HCT116 (cell line): ENCODE measurements around the gene PFKFB3. TPM values are rescaled to one million over a fixed set of nuclear protein-coding genes. Genes with fewer than 3 reads are reported as not detected.
"Not testable (repeated sequence)": the region's sequence is repeated elsewhere in the genome, so short reads cannot be mapped to it uniquely, and the experiment has no call there.

Source experiments
- ATAC-seq: fragments of 200-7000 bp; cut with Tn5 transposase; 2 replicates; pipeline ENCODE4 v1.9.1; 2020; ENCODE audit warnings: mild to moderate bottlenecking, moderate library complexity
- BruUV-seq: library from RNA; stranded (reverse); fragments of 400-500 nt; replicated peaks from 2 replicates; lab custom pipeline; 2021; lab: Mats Ljungman, UMichigan
- CTCF ChIA-PET: fragments of 300-600 bp; sonication (Branson Sonifier 250); formaldehyde crosslinking; loops from one replicate; lab custom pipeline; 2021; ENCODE audit warnings: antibody characterized with exemption; lab: Charles Lee
- POLR2A ChIA-PET: fragments of 300-600, 350-600 bp; sonication (Branson Sonifier 250); formaldehyde crosslinking; loops from one replicate; lab custom pipeline; 2021; ENCODE audit warnings: antibody characterized with exemption; lab: Charles Lee
- RAD21 ChIA-PET, 2 experiments: fragments of 300-600 bp; sonication (Branson Sonifier 250); formaldehyde crosslinking; loops; one replicate each; lab custom pipeline; 2023; ENCODE audit warnings: low total read pairs in 2 of 2; ENCODE audit not compliant: uncharacterized antibody in 2 of 2, unreplicated experiment in 2 of 2, low non-redundant PET in 1 of 2; lab: Charles Lee
- DNase-seq: peaks from one replicate; pipeline ENCODE4 v3.0.0-alpha.2; 2010; ENCODE audit warnings: low read depth, low spot score
- H2AFZ ChIP-seq: fragments of 200-600 bp; shearing (Covaris generic), sonication (generic); 2 replicates; pipeline ENCODE4 v1.6.1; 2017; ENCODE audit warnings: low read depth, mixed run types, mixed read lengths, antibody characterized with exemption, low read length; ENCODE audit not compliant: poor library complexity, severe bottlenecking
- H3K27ac ChIP-seq: 2 replicates; pipeline ENCODE4 v1.5.1; 2012; ENCODE audit warnings: low read depth, low read length
- H3K27me3 ChIP-seq: fragments of 200-600 bp; sonication (generic); 2 replicates; pipeline ENCODE4 v1.6.1; 2016; ENCODE audit warnings: mixed run types, low read length, mixed read lengths; ENCODE audit not compliant: insufficient read depth
- H3K36me3 ChIP-seq, 2 experiments: fragments of 200-500 bp in 1 of 2; fragments of 200-600 bp in 1 of 2; sonication (Bioruptor generic) in 1 of 2; sonication (generic) in 1 of 2; 2 replicates each; pipeline versions ENCODE4 v1.5.1 to v1.6.1; 2014 to 2016; ENCODE audit warnings: low read length in 2 of 2, inconsistent platforms in 1 of 2, mixed read lengths in 1 of 2, mixed run types in 1 of 2; ENCODE audit not compliant: insufficient read depth in 2 of 2, control insufficient read depth in 1 of 2
- H3K4me1 ChIP-seq, 2 experiments: fragments of 200-600 bp in 1 of 2; sonication (generic) in 1 of 2; 2 replicates each; pipeline versions ENCODE4 v1.5.1 to v1.6.1; 2012 to 2017; ENCODE audit warnings: low read length in 2 of 2, inconsistent platforms in 1 of 2, mild to moderate bottlenecking in 1 of 2, mixed read lengths in 1 of 2, mixed run types in 1 of 2, moderate library complexity in 1 of 2; ENCODE audit not compliant: insufficient read depth in 2 of 2, control insufficient read depth in 1 of 2
- H3K4me2 ChIP-seq: fragments of 200-600 bp; sonication (generic); 2 replicates; pipeline ENCODE4 v1.6.1; 2017; ENCODE audit warnings: mixed run types, low read length, mixed read lengths
- H3K4me3 ChIP-seq, 2 experiments: fragments of 200-600 bp in 1 of 2; sonication (generic) in 1 of 2; replicated peaks in 1 of 2; 2 replicates each; pipeline ENCODE4 v1.5.1; 2011 to 2016; ENCODE audit warnings: low read length in 2 of 2, control low read depth in 1 of 2, low read depth in 1 of 2, mild to moderate bottlenecking in 1 of 2, mixed read lengths in 1 of 2, mixed run types in 1 of 2
- H3K79me2 ChIP-seq: fragments of 200-600 bp; sonication (generic); 2 replicates; pipeline ENCODE4 v1.6.1; 2017; ENCODE audit warnings: mild to moderate bottlenecking, mixed run types, low read length, moderate library complexity, mixed read lengths; ENCODE audit not compliant: insufficient read depth
- H3K9ac ChIP-seq: fragments of 200-600 bp; sonication (generic); 2 replicates; pipeline ENCODE4 v1.6.1; 2016; ENCODE audit warnings: low read length, mixed read lengths
- H3K9me2 ChIP-seq: fragments of 200-600 bp; sonication (generic), shearing (Covaris generic); 2 replicates; pipeline ENCODE4 v1.6.1; 2017; ENCODE audit warnings: mixed run types, mild to moderate bottlenecking, moderate library complexity; ENCODE audit not compliant: insufficient read depth
- H3K9me3 ChIP-seq, 2 experiments: fragments of 200-500 bp in 1 of 2; fragments of 200-600 bp in 1 of 2; sonication (Bioruptor generic) in 1 of 2; sonication (generic) in 1 of 2; 2 replicates each; pipeline ENCODE4 v1.6.1; 2014 to 2017; ENCODE audit warnings: low read length in 2 of 2, mixed read lengths in 2 of 2, inconsistent platforms in 1 of 2, low read depth in 1 of 2, mild to moderate bottlenecking in 1 of 2, mixed run types in 1 of 2, moderate library complexity in 1 of 2; ENCODE audit not compliant: control insufficient read depth in 1 of 2, insufficient read depth in 1 of 2
- H4K20me1 ChIP-seq: fragments of 200-600 bp; sonication (generic), shearing (Covaris generic); 2 replicates; pipeline ENCODE4 v1.6.1; 2017; ENCODE audit warnings: mixed run types, mild to moderate bottlenecking, moderate library complexity; ENCODE audit not compliant: insufficient read depth
- CEBPB ChIP-seq: IDR thresholded peaks from 2 replicates; pipeline ENCODE4 v1.6.1; 2012; ENCODE audit warnings: low read depth
- intact Hi-C: fragments of 100-400 bp; cut with micrococcal nuclease; formaldehyde crosslinking; loops from 2 replicates; pipeline ENCODE4 v1.10.0; 2022
- total RNA-seq: library from RNA; stranded (reverse); gene quantifications from one replicate; pipeline ENCODE4 v1.2.1, GENCODE V29; 2021; ENCODE audit not compliant: unreplicated experiment

The PFKFB3 gene
- total RNA-seq, 1 experiment from 2014 or later: 50.8 TPM

GRCh38 chr10:6204341-6205191 is 1.8 kb downstream of the PFKFB3 start:
- H2AFZ ChIP-seq: no peak overlapping the region
- no peaks in the 10 kb centered on the region for H3K36me3 ChIP-seq
- no peaks in the 10 kb centered on the region for H4K20me1 ChIP-seq
- DNase-seq (no peak), ATAC-seq (no peak)
- peak overlapping the region; percentile 58 to 74 for H3K4me3 ChIP-seq
- H3K9ac ChIP-seq: peak overlapping the region; percentile 70
- H3K79me2 ChIP-seq: peaks cover 40% of the 10 kb centered on the region
- RAD21 ChIA-PET: interaction anchor here in 1 of 2 experiments (0.8 kb wide), 1 partner anchor 197 kb away, joined by 4 read pairs; no protein-coding TSS in a partner anchor
- H3K4me1 ChIP-seq: peaks cover 0 to 27% of the 10 kb centered on the region in 2 experiments; a peak in 3 of 4 replicates
- no peaks in the 10 kb centered on the region for H3K27me3 ChIP-seq
- H3K27ac ChIP-seq: peak overlapping the region; percentile 94; the same call in 1 of the 2 replicates
- no TSS peak for BruUV-seq
- peak overlapping the region; percentile 98 for H3K4me2 ChIP-seq
- CTCF ChIA-PET: interaction anchor here (0.7 kb wide), 1 partner anchor 197 kb away, joined by 3 read pairs; no protein-coding TSS in a partner anchor
- no peaks in the 10 kb centered on the region for H3K9me2 ChIP-seq
- no peaks in the 10 kb centered on the region for H3K9me3 ChIP-seq
- TF ChIP-seq CEBPB: no peak
- intact Hi-C loops: loop anchor here (5.0 kb wide), 1 partner anchor 97 kb away; no protein-coding TSS in a partner anchor
- POLR2A ChIA-PET: interaction anchor here (1.5 kb wide), 1 partner anchor 71 kb away, joined by 4 read pairs; no protein-coding TSS in a partner anchor

GRCh38 chr10:6206486-6206885 is 3.8 kb downstream of the PFKFB3 start:
- H3K9ac ChIP-seq, BruUV-seq, POLR2A ChIA-PET, RAD21 ChIA-PET, H3K9me2 ChIP-seq, H2AFZ ChIP-seq, H3K36me3 ChIP-seq, ATAC-seq, H3K9me3 ChIP-seq, CTCF ChIA-PET, intact Hi-C loops, H3K27me3 ChIP-seq, H3K27ac ChIP-seq, H4K20me1 ChIP-seq, DNase-seq, H3K4me3 ChIP-seq, H3K4me2 ChIP-seq: not testable (repeated sequence)
- peaks cover 47% of the 10 kb centered on the region for H3K79me2 ChIP-seq
- peaks cover 0 to 27% of the 10 kb centered on the region in 2 experiments; a peak in 3 of 4 replicates for H3K4me1 ChIP-seq
